Upper lobe of right lung (tissue), 1 donor: Measurements from ENCODE around the gene FBRSL1. TPM values are rescaled to one million over a fixed set of nuclear protein-coding genes. Genes with fewer than 3 reads are reported as not detected.

ENCODE experiments used
- ATAC-seq: fragments of 200-7000 bp; cut with Tn5 transposase; one replicate; pipeline ENCODE4 v1.9.1; 2020; ENCODE audit warnings: mild to moderate bottlenecking, moderate library complexity
- DNase-seq: peaks from one replicate; pipeline ENCODE4 v3.0.0-alpha.2; 2020
- H3K27ac ChIP-seq: fragments of 200-600 bp; one replicate; pipeline ENCODE4 v1.8.0; 2022
- H3K27me3 ChIP-seq: fragments of 200-600 bp; one replicate; pipeline ENCODE4 v1.8.0; 2022; ENCODE audit warnings: mild to moderate bottlenecking
- H3K36me3 ChIP-seq: fragments of 200-600 bp; one replicate; pipeline ENCODE4 v1.8.0; 2022
- H3K4me1 ChIP-seq: fragments of 200-600 bp; one replicate; pipeline ENCODE4 v1.8.0; 2022
- H3K4me3 ChIP-seq: fragments of 200-600 bp; one replicate; pipeline ENCODE4 v1.8.0; 2022; ENCODE audit warnings: mild to moderate bottlenecking
- H3K9me3 ChIP-seq: fragments of 200-600 bp; one replicate; pipeline ENCODE4 v1.8.0; 2022
- CTCF ChIP-seq: fragments of 200-600 bp; IDR thresholded peaks from one replicate; pipeline ENCODE4 v1.8.0; 2022; ENCODE audit warnings: antibody characterized with exemption
- intact Hi-C: fragments of 100-400 bp; cut with DNase I; formaldehyde crosslinking; loops from one replicate; pipeline ENCODE4 v1.11.0; 2022
- total RNA-seq: library from RNA; stranded (reverse); fragmentation: NEBNext Ultra II Directional; extraction: Animal tissue kit (Norgen Biotek cat#: 25700); gene quantifications from one replicate; pipeline ENCODE4 v1.2.1, GENCODE V29; 2021
- donor health status: DM: no; HTN: yes; CAD: no; lungs with severe emphysema.

The FBRSL1 gene
- total RNA-seq, 1 donor from 2014 or later: 49.5 TPM

- Histone ChIP-seq H3K4me1 (no peaks in the 10 kb centered on the region), H3K27me3 (no peaks in the 10 kb centered on the region), H3K27ac (no peak overlapping the region), H3K9me3 (no peaks in the 10 kb centered on the region), H3K36me3 (no peaks in the 10 kb centered on the region), H3K4me3 (no peak overlapping the region)
- intact Hi-C loops: loop anchor here (5.0 kb wide), 1 partner anchor 104 kb away; no protein-coding TSS in a partner anchor
- no peak for TF ChIP-seq CTCF
- DNase-seq: no peak
- ATAC-seq: peak; percentile 27
These were observed 31.2 kb downstream of the FBRSL1 start for GRCh38 chr12:132521200-132521580.

GRCh38 chr12:132521712-132522292 is 31.9 kb downstream of the FBRSL1 start:
- no peak for DNase-seq
- peak; percentile 49 for ATAC-seq

GRCh38 chr12:132522592-132523380 is 32.8 kb downstream of the FBRSL1 start:
- ATAC-seq (no peak), DNase-seq (no peak)
- Histone ChIP-seq H3K36me3 (no peaks in the 10 kb centered on the region), H3K4me1 (no peaks in the 10 kb centered on the region), H3K9me3 (no peaks in the 10 kb centered on the region), H3K4me3 (no peak overlapping the region), H3K27ac (no peak overlapping the region), H3K27me3 (no peaks in the 10 kb centered on the region)
- no peak for TF ChIP-seq CTCF
- intact Hi-C loops: loop anchor here (5.0 kb wide), 1 partner anchor 105 kb away; no protein-coding TSS in a partner anchor

More at GRCh38 chr12:132521712-132522292, 31.9 kb downstream of the FBRSL1 start:
- no peaks in the 10 kb centered on the region for H3K27me3 ChIP-seq
- H3K9me3 ChIP-seq: no peaks in the 10 kb centered on the region
- no peaks in the 10 kb centered on the region for H3K4me1 ChIP-seq
- no peak overlapping the region for H3K27ac ChIP-seq
- no peaks in the 10 kb centered on the region for H3K36me3 ChIP-seq
- intact Hi-C loops: loop anchor here (5.0 kb wide), 1 partner anchor 105 kb away; no protein-coding TSS in a partner anchor
- TF ChIP-seq CTCF: no peak
- no peak overlapping the region for H3K4me3 ChIP-seq

- intact Hi-C loops: loop anchor here (5.0 kb wide), 1 partner anchor 106 kb away; no protein-coding TSS in a partner anchor
- Histone ChIP-seq H3K4me1 (no peaks in the 10 kb centered on the region), H3K9me3 (no peaks in the 10 kb centered on the region), H3K4me3 (no peak overlapping the region), H3K27ac (no peak overlapping the region), H3K36me3 (no peaks in the 10 kb centered on the region), H3K27me3 (no peaks in the 10 kb centered on the region)
- ATAC-seq: peak; percentile 71
- peak; percentile 81 for TF ChIP-seq CTCF
- DNase-seq: peak; percentile 83
These were observed 33.8 kb downstream of the FBRSL1 start for GRCh38 chr12:132523576-132524331.

GRCh38 chr12:132524405-132524804 is 34.5 kb downstream of the FBRSL1 start:
- intact Hi-C loops: loop anchor here (5.0 kb wide), 1 partner anchor 107 kb away; no protein-coding TSS in a partner anchor
- no peaks in the 10 kb centered on the region for H3K27me3 ChIP-seq
- ATAC-seq (no peak), DNase-seq (no peak)
- no peak overlapping the region for H3K27ac ChIP-seq
- H3K4me3 ChIP-seq: no peak overlapping the region
- no peaks in the 10 kb centered on the region for H3K9me3 ChIP-seq
- H3K36me3 ChIP-seq: no peaks in the 10 kb centered on the region
- no peaks in the 10 kb centered on the region for H3K4me1 ChIP-seq
- TF ChIP-seq CTCF: no peak
